Stimulated activated naive B cell treated with anti-CD40 and anti-IgM and Interleukin-4, amounts not matched to agents 10 μg/mL and 1 μg/mL and 100 μg/mL, for 72 hours (primary cell): ENCODE measurements around the gene C3.
A peak's percentile ranks its signal among the peaks of the same experiment; 100 is the strongest.
"Not testable (repeated sequence)": the region's sequence is repeated elsewhere in the genome, so short reads cannot be mapped to it uniquely, and the experiment has no call there.

Source experiments
- ATAC-seq, 2 donors: fragments of 150-1000 bp; cut with Tn5 transposase; replicated peaks; 2 replicates each; pipeline ENCODE4 v1.10.0; 2021; ENCODE audit warnings: moderate library complexity in 1 of 2
- DNase-seq: peaks from one replicate; pipeline ENCODE4 v3.0.0; 2021
- H3K27ac Mint-ChIP-seq: one replicate; pipeline ENCODE4 v1.8.0; 2022; ENCODE audit warnings: mild to moderate bottlenecking, mixed read lengths
- H3K27me3 Mint-ChIP-seq, 2 donors: one replicate each; pipeline ENCODE4 v1.8.0; 2022; ENCODE audit warnings: mixed read lengths in 2 of 2
- H3K36me3 Mint-ChIP-seq, 2 donors: one replicate each; pipeline ENCODE4 v1.8.0; 2022; ENCODE audit warnings: mixed read lengths in 2 of 2, mild to moderate bottlenecking in 1 of 2
- H3K4me1 Mint-ChIP-seq, 2 donors: one replicate each; pipeline ENCODE4 v1.8.0; 2022; ENCODE audit warnings: mixed read lengths in 2 of 2, mild to moderate bottlenecking in 1 of 2
- H3K4me3 Mint-ChIP-seq, 2 donors: one replicate each; pipeline ENCODE4 v1.8.0; 2022; ENCODE audit warnings: mild to moderate bottlenecking in 2 of 2, mixed read lengths in 2 of 2, moderate library complexity in 1 of 2
- H3K9me3 Mint-ChIP-seq, 2 donors: one replicate each; pipeline ENCODE4 v1.8.0; 2022; ENCODE audit warnings: mixed read lengths in 2 of 2, mild to moderate bottlenecking in 1 of 2

C3 gene

GRCh38 chr19:6753178-6754031 is 33.0 kb upstream of the C3 start:
- Mint-ChIP-seq H3K36me3 (peaks cover 30 to 57% of the 10 kb centered on the region in 2 donors), H3K4me3 (peak overlapping the region; percentile 88 to 92), H3K4me1 (peaks cover 25 to 36% of the 10 kb centered on the region in 2 donors), H3K9me3 (no peaks in the 10 kb centered on the region), H3K27me3 (no peaks in the 10 kb centered on the region), H3K27ac (peak overlapping the region; percentile 96)
- ATAC-seq: peak; percentile 90 to 92
- peak; percentile 85 for DNase-seq

- no peaks in the 10 kb centered on the region for H3K9me3 Mint-ChIP-seq
- peaks cover 22 to 28% of the 10 kb centered on the region in 2 donors for H3K4me1 Mint-ChIP-seq
- H3K27me3 Mint-ChIP-seq: no peaks in the 10 kb centered on the region
- ATAC-seq: no peak
- no peak for DNase-seq
- peak overlapping the region; percentile 88 to 92 for H3K4me3 Mint-ChIP-seq
- H3K27ac Mint-ChIP-seq: peak overlapping the region; percentile 96
- peaks cover 29 to 54% of the 10 kb centered on the region in 2 donors for H3K36me3 Mint-ChIP-seq
These were observed 32.1 kb upstream of the C3 start for GRCh38 chr19:6752256-6753177.

DNA sequence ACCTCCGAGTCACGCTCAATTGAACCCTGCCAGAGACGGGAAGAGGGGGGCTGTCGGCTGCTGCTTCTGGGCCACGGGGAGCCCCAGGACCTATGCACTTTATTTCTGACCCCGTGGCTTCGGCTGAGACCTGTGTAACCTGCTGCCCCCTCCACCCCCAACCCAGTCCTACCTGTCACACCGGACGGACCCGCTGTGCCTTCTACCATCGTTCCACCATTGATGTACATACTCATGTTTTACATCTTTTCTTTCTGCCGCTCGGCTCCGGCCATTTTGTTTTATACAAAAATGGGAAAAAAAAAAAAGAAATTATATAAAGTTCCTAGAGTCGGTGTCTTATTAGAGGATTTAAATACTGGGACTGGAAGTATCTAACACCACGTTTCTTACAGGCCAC is 30.7 kb upstream of the C3 start:
- no peak overlapping the region for H3K4me3 Mint-ChIP-seq
- H3K27ac Mint-ChIP-seq: no peak overlapping the region
- H3K4me1 Mint-ChIP-seq: peaks cover 18 to 24% of the 10 kb centered on the region in 2 donors
- peaks cover 35 to 61% of the 10 kb centered on the region in 2 donors for H3K36me3 Mint-ChIP-seq
- DNase-seq: no peak
- no peaks in the 10 kb centered on the region for H3K9me3 Mint-ChIP-seq
- H3K27me3 Mint-ChIP-seq: no peaks in the 10 kb centered on the region
- ATAC-seq: no peak

DNA sequence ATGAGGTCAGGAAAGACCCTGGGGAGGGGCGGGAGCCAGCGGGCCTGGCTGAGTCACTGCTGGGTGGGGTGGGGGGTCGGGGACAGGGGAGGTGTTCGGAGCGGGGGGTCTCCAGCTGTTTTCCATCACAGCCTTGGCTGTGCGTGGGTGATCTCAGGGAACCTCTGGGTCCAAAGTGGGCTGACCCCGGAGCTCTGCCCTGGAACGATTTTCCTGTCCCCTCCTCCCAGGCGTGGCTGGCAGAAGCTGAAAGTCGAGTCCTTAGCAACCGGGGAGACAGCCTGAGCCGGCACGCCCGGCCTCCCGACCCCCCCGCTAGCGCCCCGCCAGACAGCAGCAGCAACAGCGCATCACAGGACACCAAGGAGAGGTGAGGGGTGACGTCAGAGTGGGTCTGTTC is 29.6 kb upstream of the C3 start:
- Mint-ChIP-seq H3K4me3 (no peak overlapping the region), H3K27me3 (no peaks in the 10 kb centered on the region), H3K9me3 (no peaks in the 10 kb centered on the region), H3K4me1 (peaks cover 18 to 24% of the 10 kb centered on the region in 2 donors), H3K36me3 (peaks cover 42 to 69% of the 10 kb centered on the region in 2 donors), H3K27ac (no peak overlapping the region)
- ATAC-seq (no peak), DNase-seq (no peak)

DNA sequence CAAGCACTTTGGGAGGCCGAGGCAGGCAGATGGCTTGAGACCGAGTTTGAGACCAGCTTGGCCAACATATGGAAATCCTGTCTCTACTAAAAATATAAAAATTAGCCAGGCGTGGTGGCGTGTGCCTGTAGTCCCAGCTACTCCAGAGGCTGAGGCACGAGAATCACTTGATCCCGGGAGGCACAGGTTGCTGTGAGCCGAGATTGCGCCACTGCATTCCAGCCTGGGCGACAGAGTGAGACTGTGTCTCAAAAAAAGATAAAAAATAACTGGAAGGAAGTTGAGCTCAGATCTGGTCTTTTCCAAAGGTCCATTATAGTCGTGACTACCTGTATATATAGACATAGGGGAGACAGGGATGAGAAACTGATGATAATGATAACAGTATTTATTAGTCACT is 28.1 kb upstream of the C3 start:
- not testable (repeated sequence) for H3K27ac Mint-ChIP-seq, ATAC-seq, DNase-seq, H3K9me3 Mint-ChIP-seq, H3K4me3 Mint-ChIP-seq, H3K27me3 Mint-ChIP-seq
- H3K4me1 Mint-ChIP-seq: peaks cover 15 to 22% of the 10 kb centered on the region in 2 donors
- H3K36me3 Mint-ChIP-seq: peaks cover 44 to 70% of the 10 kb centered on the region in 2 donors

- DNase-seq (no peak), ATAC-seq (no peak)
- Mint-ChIP-seq H3K4me3 (no peak overlapping the region), H3K27me3 (no peaks in the 10 kb centered on the region), H3K36me3 (peaks cover 51 to 79% of the 10 kb centered on the region in 2 donors), H3K27ac (no peak overlapping the region), H3K9me3 (no peaks in the 10 kb centered on the region), H3K4me1 (peaks cover 21 to 28% of the 10 kb centered on the region in 2 donors)
These were observed 25.5 kb upstream of the C3 start for GRCh38 chr19:6745965-6746364.

DNA sequence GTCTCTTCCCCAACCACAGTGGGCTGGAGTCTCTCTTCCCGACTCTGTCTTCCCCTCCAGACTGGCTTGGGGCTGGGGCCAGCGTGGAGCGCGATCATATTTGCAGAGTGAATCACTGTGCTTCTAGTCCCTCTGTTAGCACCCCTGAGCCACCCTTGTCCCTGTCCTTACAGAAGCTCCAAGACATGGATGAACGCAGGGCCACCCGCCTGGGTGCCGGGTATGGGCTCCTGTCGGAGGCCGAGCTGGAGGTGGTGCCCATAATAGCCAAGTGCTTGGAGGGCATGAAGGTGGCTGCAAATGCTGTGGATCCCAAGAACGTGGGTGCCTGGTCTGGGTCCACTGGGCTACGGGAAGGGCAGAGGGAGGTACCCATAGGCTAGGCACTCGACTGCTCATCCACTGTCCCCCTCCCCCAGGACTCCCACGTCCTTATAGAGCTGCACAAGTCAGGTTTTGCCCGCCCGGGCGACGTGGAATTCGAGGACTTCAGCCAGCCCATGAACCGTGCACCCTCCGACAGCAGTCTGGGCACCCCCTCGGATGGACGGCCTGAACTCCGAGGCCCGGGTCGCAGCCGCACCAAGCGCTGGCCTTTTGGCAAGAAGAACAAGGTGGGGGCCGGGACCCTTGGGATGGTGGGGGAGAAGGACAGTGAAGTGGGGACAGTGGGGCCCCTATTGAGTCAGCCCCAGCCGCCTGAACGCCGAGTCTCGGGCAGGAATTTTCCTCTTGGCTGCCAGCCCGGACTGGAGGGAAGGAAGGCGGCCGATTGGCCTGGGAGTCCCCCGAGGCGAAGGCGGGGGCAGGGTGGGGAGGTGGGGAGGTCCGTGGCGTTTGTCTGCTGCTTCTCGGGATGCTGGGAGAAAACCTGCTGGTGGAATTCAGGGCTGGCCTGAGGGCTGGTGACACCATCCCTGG is 24.2 kb upstream of the C3 start:
- Mint-ChIP-seq H3K27me3 (no peaks in the 10 kb centered on the region), H3K4me1 (peaks cover 23 to 37% of the 10 kb centered on the region in 2 donors), H3K36me3 (peaks cover 48 to 70% of the 10 kb centered on the region in 2 donors), H3K27ac (peak overlapping the region; percentile 56), H3K4me3 (no peak overlapping the region), H3K9me3 (no peaks in the 10 kb centered on the region)
- DNase-seq: no peak
- no peak for ATAC-seq

- no peak for DNase-seq
- Mint-ChIP-seq H3K4me1 (peaks cover 27 to 43% of the 10 kb centered on the region in 2 donors), H3K4me3 (no peak overlapping the region)
These were observed 23.4 kb upstream of the C3 start for GRCh38 chr19:6743714-6744380.

DNA sequence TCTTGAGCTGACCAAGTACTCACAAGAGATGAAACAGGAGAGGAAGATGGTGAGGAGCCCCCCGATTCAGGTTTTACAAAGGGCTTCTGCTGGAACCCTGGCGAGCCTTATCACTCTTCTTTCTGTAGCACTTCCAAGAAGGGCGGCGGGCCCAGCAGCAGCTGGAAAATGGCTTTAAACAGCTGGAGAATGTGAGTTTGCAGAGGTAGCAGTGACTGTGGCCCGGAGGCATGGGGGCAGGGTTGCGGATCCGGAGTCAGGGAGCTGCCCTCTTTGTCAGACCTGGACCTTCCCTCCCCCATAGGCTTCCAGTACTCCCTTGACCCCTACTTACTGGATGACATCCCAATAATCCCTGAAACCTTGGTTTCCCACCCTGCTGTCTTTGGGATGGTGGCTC is 22.6 kb upstream of the C3 start:
- Mint-ChIP-seq H3K27ac (peak overlapping the region; percentile 71), H3K4me3 (no peak overlapping the region), H3K27me3 (no peaks in the 10 kb centered on the region), H3K4me1 (peaks cover 35 to 51% of the 10 kb centered on the region in 2 donors), H3K9me3 (no peaks in the 10 kb centered on the region), H3K36me3 (peaks cover 43 to 58% of the 10 kb centered on the region in 2 donors)
- no peak for ATAC-seq
- no peak for DNase-seq

More at GRCh38 chr19:6743714-6744380, 23.4 kb upstream of the C3 start:
- Mint-ChIP-seq H3K9me3 (no peaks in the 10 kb centered on the region), H3K36me3 (peaks cover 43 to 65% of the 10 kb centered on the region in 2 donors), H3K27me3 (no peaks in the 10 kb centered on the region), H3K27ac (peak overlapping the region; percentile 0)
- ATAC-seq: no peak

DNA sequence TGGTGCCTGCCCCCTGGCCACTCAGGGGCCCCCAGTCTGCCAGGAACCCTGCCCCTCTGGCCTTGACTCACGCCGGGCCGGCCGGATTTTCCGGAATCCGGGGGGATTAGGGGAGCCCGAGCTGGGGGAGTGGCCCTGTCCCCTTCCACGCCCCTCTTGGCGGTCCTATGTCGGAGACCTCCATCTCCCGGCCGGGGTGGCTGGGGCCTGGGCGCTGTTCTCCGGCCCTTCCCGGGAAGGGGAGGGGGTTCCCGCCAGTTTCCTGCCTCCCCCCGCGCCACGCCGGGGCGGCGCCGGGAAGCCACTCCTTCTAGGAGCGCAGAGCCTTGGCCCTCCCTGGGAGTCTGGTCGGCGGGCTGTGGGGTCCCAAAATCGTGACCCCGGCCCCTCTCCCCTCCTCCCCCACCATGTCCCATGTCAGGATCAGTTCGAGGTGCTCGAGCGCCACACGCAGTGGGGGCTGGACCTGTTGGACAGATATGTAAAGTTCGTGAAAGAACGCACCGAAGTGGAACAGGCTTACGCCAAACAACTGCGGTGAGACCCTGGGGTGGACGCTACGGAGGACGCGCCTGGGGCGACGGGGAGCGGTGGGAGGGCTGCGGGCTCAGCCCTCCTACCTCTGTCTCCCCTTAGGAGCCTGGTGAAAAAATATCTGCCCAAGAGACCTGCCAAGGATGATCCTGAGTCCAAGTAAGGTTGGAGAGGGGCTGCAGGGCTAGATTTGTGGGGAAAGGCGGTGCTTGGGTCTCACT is 20.3 kb upstream of the C3 start:
- Mint-ChIP-seq H3K27ac (peak overlapping the region; percentile 95), H3K27me3 (no peaks in the 10 kb centered on the region), H3K36me3 (peaks cover 36 to 44% of the 10 kb centered on the region in 2 donors), H3K4me3 (peak overlapping the region; percentile 88 to 90), H3K4me1 (peaks cover 42 to 63% of the 10 kb centered on the region in 2 donors), H3K9me3 (no peaks in the 10 kb centered on the region)
- ATAC-seq: peak; percentile 24 to 33
- peak; percentile 66 for DNase-seq

- Mint-ChIP-seq H3K4me3 (peak overlapping the region; percentile 88 to 90), H3K27me3 (no peaks in the 10 kb centered on the region), H3K36me3 (peaks cover 28 to 37% of the 10 kb centered on the region in 2 donors), H3K9me3 (no peaks in the 10 kb centered on the region), H3K4me1 (peaks cover 42 to 69% of the 10 kb centered on the region in 2 donors), H3K27ac (peak overlapping the region; percentile 95)
- DNase-seq (peak; percentile 68), ATAC-seq (peak in 1 of 2 donors; percentile 7)
These were observed 19.6 kb upstream of the C3 start for GRCh38 chr19:6739883-6740588.

- H3K4me3 Mint-ChIP-seq: peak within 1 kb of the TSS; percentile 89 to 90
- H3K27ac Mint-ChIP-seq: peak within 1 kb of the TSS; percentile 98
- ATAC-seq (peak in 1 of 2 donors; percentile 4), DNase-seq (peak; percentile 69)
- peaks cover 41 to 66% of the 10 kb centered on the region in 2 donors for H3K4me1 Mint-ChIP-seq
- H3K27me3 Mint-ChIP-seq: no peaks in the 10 kb centered on the region
- H3K9me3 Mint-ChIP-seq: no peaks in the 10 kb centered on the region
- H3K36me3 Mint-ChIP-seq: peaks cover 24 to 34% of the 10 kb centered on the region in 2 donors
These were observed 19.0 kb upstream of the C3 start, which contains the start of gene TRIP10 for GRCh38 chr19:6739390-6739882. Gene TRIP10, plus strand, starts transcription at chr19:6739680. Its CDS starts 82 bp downstream, at chr19:6739762.
